GM19463 (cell line): ENCODE data around the gene TCF12.
"Not testable (repeated sequence)": the region's sequence is repeated elsewhere in the genome, so short reads cannot be mapped to it uniquely, and the experiment has no call there.

Experiments used
- ATAC-seq: cut with Tn5 transposase; IDR thresholded peaks from one replicate; pipeline ENCODE4 v1.9.1; 2021; ENCODE audit warnings: mild to moderate bottlenecking, moderate library complexity; ENCODE audit not compliant: unreplicated experiment

Gene TCF12

DNA sequence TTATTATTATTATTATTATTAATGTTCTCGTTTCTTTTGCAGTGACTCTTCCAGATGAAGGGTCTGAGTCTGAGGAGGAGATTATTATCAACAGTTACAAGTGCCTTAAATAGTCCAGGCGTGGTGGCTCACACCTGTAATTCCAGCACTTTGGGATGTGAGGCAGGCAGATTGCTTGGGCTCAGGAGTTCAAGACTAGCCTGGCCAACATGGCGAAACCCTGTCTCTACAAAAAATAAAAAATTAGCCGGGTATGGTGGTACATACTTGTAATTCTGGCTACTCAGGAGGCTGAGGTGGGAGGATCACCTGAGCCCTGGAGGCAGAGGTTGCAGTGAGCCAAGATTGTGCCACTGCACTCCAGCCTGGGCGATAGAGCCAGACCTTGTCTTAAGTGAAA, 96.5 kb downstream of the TCF12 start:
- ATAC-seq: not testable (repeated sequence)

DNA sequence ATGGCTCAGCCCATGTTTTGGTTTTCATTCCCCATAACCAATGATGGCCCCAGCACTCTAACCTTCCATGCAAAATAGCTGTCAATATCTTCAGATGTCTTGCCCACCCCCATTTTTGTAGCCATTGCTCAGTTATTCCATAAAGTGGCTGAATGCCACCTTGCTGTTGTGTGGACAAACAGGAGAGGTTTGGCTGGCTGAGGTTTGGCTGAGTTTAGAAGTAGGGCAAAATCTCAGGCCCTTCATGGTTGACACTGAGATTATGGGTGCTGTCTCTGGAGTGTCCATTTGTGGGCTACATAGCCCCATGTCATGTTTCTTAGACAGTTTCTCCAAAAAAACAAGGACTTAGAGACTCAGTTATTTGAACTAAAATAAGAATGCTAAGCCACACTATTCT, 96.9 kb downstream of the TCF12 start:
- ATAC-seq: no peak

DNA sequence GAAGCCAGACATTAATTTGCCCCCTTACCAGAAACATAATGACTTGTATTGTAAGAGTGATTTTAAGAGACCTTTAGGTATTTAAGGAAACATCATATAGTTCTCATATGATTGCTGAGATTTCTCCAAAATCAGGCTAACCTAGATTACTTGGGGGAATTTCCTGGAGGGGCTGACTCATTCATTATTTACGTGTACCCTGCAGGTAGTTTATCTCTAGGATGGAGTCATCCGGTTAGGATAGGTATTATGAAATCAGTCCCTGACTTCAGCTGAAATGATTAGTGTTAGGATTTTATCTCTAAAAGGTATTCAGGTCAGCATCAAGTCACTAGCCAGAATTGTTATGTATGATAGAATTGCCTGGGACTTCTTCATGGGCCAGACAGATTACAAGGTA, 97.5 kb downstream of the TCF12 start:
- no peak for ATAC-seq

DNA sequence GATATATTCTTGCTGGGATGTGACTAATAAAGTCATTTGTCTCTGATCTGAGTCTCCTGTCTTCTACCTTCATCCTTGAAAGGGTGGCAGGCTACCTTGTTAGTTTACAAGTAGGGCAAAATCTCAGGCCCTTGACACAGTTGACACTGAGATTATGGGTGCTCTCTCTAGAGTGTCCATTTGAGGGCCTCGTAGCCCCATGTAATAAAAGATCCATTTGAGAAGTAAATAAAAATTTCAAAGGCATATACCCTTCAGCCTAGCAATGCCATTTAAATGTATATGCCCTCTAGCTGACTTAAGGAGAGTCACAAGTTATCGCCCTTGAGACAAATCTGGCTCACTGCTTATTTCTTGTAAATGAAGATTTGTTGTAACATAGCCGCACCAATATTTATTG, 98.6 kb downstream of the TCF12 start:
- ATAC-seq: no peak

DNA sequence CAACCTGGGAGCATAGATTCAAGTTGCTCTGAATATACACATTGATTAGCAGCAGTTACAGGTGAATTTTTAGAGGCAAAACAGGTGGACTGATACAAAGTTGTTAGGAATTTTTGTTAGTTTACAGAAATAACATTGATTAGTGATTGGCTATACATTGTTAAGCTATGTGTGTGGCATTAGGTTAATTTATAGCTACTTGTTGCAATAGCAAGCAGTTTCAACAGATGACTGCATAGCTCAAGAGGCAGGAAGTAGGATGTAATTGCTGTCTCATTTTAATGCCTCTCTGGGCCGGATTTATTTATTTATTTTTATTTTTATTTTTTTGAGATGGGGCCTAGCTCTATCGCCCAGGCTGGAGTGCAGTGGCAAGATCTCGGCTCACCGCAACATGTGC, 99.7 kb downstream of the TCF12 start:
- no peak for ATAC-seq

DNA sequence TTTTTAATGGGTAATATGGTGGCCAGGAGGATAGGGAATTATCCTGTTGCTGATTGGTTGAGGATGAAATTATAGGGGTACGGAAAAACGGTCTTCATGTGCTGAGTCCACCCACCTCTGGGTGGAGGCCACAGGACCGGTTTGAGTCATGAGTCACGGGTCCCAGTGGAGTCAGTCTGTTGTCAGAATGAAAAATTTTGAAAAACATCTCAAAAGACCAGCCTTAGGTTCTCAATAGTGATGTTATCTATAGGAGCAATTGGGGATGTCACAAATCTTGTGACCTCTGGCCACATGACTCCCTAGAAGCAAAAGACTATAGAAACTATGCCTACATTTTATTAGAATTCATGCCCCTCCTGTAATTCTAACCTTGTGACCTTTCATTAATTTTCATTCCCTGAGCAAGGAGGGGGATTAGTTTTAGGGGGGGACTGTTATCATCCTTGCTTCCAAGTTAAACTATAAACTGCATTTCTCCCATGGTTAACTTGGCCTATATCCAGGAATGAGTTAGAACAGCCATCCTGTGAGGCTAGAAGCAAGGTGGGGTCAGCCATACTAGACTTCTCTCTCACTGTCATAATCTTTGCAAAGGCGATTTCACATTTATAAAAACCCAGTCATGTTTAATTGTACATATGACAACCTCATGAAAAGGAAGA, 101.2 kb downstream of the TCF12 start:
- ATAC-seq: no peak

DNA sequence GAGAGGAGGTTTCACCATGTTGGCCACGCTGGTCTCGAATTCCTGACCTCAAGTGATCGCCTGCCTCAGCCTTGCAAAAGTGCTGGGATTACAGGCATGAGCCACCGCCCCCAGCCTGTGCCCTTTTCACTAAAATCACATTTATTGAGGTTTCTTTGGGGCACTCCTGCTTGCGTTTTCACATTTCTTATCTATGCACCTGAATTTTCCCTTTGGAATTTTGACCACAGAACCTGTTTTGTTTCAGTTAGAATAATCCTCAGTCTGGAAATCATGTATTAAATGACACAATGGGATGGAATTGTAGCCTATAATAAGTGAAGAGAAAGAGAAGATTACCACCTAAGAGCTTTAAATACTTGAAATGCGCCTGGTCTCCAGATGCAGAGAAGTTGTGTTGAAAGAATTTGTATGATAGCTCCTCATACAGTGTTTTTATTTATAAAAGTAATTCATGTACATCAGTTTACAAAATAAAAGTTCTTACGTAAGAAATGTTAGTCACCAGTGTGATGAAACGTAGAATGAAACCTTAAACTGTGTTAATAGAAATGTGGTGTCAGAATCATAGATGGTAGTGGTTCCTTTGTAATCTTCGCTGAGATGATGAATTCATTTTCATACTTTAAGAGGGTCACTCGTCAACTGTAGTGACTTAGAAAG, 107.0 kb downstream of the TCF12 start:
- ATAC-seq: no peak

DNA sequence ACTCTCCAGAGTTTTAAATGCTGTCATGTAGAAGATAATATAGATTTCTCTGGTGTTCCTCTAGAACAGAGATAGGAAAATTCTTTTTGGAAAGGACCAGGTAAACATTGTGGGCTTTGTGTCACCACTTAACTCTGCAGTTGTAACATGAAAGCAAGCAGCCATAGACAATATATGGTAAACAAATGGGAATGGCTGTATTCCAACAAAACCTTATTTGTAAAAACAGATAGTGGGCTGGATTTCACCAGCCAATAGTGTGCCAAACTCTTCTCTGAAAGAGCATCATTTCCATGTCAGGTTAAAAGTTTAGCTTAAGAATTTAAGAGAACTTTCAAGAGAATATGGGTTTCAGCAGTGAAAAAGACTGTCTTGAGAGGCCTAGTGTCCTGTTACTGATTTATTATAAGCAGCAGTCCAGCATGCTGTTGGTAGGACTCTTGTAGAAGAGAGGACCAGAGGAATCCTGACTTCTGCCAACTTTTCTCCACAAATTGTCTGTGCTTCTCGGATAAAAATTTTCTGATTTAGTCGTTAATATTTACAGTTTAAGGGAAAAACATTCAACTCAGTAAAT, 107.7 kb downstream of the TCF12 start:
- ATAC-seq: no peak

DNA sequence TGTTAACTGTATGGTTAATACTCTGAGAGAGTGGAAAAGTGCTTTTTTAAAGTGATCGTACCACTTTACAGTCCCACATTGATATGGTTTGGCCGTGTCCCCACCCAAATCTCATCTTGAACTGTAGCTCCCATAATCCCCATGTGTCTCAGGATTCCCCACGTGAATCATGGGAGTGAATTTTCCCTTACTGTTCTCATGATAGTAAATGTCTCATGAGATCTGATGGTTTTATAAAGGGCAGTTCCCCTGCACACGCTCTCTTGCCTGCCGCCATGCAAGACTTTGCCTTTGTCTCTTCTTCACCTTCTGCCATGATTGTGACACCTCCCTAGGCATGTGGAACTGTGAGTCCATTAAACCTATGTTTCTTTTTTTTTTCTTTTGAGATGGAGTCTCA, 109.2 kb downstream of the TCF12 start:
- no peak for ATAC-seq

DNA sequence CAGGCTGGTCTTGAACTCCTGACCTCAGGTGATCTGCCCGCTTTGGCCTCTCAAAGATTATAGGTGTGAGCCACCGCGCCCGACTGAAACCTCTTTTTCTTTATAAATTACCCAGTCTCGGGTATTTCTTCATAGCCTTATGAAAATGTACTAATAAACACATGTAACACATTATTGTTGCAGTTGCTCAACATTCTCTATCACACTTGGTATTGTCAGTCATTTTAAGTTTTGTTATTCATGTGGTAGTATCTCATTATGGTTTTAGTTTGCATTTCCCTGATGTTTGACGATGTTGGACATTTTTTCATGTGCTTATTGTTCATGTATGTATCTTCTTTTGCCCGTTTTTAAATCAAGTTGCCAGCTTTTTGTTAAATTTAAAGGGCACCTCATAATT, 109.7 kb downstream of the TCF12 start:
- no peak for ATAC-seq

DNA sequence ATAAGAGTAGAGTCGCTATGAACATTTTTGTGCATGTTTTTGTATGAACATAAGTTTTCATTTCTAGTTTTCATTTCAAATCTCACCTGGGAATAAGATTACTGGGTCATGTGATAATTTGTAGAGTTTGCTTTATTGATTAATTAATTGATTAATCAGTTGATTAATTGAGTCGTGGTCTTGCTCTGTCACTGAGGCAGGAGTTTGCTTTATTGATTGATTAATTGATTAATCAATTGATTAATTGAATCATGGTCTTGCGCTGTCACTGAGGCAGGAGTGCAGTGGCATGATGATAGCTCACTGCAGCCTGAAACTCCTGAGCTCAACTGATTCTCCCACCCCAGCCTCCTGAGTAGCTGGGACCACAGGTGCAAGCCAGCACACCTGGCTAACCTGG, 111.6 kb downstream of the TCF12 start:
- ATAC-seq: no peak

DNA sequence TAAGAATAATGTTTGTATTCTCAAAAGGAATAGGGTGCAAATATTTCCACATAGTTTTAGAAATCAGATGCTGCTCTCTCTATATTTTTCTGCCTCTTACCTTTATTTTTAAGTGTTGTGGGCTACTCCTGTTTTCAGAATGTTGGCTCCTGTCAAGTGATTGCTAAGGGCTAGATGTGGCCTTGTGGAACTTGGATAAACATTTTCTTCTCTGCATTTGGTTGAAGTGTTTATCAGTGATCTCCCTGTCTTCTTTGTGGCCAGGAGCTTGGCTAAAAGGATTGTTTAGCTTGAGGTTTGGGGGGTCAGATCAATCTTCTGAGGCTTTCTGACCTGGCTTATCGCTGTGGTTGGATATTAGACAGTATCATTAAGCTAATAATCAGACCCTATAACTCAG, 112.6 kb downstream of the TCF12 start:
- no peak for ATAC-seq

DNA sequence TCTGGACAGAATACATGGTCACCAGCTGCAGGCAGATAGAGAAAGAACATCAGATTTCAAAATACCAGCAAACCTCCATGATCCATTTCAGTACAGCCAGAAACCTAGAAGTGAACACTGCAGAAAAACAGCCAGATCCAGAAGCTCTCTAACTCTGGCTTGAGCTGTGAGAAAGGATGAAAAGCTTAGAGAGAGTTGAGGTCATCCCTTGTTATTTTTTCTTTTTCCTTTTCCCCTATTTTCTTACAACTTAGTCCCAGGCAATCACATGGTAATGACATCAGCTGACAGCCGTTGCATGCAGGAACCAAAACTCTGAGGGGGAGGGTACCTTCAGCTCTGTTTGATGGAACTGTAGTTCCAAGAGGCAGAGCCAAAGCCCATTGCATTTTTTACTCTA, 113.2 kb downstream of the TCF12 start:
- ATAC-seq: no peak

DNA sequence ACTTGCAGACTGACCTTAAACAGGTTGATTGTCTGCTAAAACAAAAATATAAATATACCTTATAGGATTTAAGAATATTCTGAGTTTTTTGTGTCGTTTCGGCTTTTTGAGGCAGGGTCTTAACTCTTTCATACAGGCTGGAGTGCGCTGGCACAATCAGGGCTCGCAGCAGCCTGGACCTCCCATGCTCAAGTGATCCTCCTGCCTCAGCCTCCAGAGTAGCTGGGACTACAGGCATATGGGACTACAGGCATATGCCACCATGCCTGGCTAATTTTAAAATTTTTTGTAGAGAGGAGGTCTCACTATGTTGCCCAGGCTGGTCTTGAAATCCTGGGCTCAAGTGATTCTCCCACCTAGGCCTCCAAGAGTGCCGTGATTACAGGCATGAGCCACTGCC, 113.9 kb downstream of the TCF12 start:
- no peak for ATAC-seq

DNA sequence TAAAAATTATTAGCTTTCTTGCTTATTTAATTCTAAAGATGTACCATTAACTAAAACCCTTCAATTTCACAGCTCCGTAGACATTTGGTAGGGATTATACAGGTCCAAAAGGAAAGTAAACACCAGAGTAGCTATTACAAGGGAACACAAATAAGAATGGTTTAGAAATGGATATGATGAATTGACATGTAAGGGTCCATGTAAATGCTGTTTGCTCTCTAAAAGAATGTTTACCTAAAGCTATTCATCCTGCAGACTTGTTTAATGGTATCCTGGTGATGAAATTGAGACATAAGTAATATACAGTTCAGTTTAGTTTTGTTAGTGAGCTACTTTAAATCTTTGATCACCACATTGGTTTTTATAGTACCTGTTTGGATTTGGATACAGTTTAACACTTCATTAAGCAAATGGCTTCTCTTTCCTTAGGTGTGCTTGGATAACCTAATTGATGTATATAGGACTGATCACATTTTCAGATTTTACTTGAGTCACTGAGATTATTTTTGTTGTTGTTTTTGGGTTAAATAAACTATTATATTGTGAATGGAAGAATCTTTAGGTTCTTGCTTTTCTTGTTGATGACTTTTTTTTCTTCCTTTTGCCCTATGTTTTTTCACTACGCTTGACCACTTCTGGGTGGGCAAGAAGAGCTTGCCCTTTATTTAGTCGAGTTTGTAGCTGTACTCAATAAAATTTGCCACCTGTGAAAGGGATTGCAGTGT, 115.4 kb downstream of the TCF12 start:
- ATAC-seq: no peak

DNA sequence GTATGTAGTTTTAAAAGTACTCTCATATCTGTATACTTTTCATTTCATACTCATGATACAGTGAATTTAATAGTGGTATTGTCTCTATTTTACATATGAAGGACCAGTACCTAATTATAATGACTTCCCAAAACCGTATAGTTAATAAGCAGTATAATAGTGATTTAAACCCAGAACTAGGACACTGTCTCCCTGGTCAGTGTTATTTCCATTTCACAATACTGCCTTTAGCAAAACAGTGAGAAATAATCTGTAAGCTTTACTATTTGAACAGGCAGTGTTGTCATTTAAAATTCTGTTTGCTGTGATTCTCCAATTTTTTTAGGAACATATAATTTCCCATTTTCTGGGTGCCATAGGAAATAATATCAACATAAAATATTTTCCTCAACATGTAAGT, 116.2 kb downstream of the TCF12 start:
- ATAC-seq: no peak

DNA sequence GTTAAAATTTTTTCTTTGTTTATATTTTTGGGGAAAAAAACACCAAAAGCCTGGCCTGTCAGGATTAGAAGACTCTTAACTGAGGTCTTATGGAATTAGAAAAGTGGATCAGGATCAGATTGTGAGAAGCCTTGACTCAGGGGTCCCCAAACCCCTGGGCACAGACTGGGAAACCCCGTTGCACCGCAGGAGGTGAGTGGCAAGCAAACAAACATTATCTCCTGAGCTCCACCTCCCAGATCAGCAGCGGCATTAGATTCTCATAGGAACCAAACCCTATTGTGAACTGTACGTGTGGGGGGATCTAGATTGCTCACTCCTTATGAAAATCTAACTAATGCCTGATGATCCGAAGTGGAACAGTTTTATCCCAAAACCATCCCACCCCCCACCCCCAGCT, 117.2 kb downstream of the TCF12 start:
- ATAC-seq: no peak

DNA sequence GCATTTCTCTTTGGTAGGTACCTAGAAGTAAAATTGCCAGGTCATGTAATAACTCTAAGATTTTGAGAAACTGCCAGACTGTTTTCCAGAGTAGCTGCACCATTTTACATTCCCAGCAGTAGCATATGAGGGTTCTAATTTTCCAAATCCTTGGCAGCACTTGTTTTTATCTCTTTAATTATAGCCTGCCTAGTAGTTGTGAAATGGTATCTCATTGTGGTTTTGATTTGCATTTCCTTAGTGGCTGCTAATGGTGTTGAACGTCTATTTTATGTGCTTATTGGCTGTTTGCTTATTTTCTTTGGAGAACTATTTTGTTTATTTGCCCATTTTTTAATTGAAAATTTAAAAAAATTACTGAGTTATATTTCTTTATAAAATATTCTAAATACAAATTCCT, 117.9 kb downstream of the TCF12 start:
- no peak for ATAC-seq

DNA sequence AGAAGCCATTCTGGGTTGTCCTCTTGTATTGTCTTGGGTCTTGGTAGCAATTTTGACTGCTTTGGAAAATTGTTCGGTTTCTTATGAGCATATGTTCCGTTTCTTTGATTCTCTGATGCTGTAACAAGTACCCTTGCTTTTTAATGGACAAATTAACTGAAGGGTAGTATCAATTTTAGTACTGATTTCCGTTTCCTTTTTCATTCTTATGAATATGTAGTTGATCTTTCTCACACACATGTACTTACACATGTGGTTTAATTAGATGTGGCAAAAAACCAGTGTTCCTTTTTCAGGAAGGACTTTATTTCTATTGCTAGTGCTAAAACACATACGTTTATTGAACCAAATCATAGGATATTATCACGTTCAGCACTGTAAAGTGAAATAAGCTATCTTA, 119.1 kb downstream of the TCF12 start:
- ATAC-seq: no peak

DNA sequence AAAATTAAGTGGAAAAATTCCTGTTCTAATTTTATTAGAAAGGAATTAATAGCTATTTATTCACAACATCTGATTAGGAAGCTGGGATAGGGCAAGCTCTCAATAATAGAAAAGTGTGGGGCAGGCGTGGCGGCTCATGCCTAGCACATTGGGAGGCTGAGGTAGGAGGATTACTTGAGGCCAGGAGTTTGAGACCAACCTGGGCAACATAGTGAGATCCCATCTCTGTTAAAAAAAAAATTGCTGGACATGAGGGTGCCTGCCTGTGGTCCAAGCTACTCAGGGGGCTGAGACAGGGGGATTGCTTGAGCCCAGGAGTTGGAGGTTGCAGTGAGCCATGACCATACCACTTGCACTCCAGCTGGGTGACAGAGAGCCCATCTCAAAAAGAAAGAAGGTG, 119.6 kb downstream of the TCF12 start:
- no peak for ATAC-seq

DNA sequence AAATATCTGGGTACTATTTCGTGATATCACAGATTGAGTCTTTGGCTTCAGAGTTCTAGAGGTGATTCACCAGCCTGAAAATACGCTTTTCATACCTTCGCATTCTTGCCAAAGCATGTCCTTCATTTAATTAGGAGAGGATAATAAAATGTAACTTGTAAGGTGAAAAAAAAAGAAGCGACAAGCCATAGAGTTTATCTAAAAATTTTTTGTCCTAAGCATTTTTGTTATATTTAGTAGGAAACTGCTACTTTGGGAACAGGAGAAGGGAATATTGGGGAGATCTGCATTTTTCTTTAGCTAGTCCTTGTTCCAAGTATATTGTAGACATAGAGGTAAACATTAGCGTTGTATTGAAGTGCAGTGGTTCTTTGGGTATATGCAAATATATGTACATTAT, 120.1 kb downstream of the TCF12 start:
- no peak for ATAC-seq

DNA sequence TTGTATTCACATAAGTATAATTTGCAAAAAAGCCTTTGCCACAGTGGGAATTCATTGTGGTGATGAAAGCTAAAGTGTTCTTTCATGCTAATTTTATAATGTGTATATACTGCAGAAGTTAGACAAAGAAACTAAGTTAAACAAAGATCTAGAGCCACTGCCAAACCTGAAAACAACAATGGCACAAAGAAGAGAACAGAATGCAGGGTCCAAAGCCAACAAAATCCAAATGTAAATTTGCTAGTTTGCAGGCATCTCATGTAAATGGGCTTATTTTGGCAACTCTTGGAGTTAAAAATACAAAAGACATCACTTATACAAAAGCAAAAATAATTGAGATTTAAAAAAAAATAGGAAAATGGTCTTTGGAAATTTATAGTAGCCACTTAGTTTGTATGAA, 123.0 kb downstream of the TCF12 start:
- ATAC-seq: no peak
